GM19452 (cell line): ENCODE data around the gene NEIL3.

Experiments used
- ATAC-seq: cut with Tn5 transposase; IDR thresholded peaks from one replicate; pipeline ENCODE4 v1.9.1; 2021; ENCODE audit not compliant: unreplicated experiment

Gene NEIL3

GRCh38 chr4:177309522-177310371 lies at the start of gene NEIL3:
TSS of gene NEIL3 (plus strand) at chr4:177309874. CDS start at chr4:177309954, 80 bp downstream.
- peak; percentile 87 for ATAC-seq

- no peak for ATAC-seq
Observed at GRCh38 chr4:177263818-177264217, 45.9 kb upstream of the NEIL3 start.

- ATAC-seq = no peak
Observed at GRCh38 chr4:177264788-177265422, 44.8 kb upstream of the NEIL3 start.

- no peak for ATAC-seq
Observed at GRCh38 chr4:177265729-177266128, 43.9 kb upstream of the NEIL3 start.

GRCh38 chr4:177266506-177266905 lies 43.2 kb upstream of the NEIL3 start:
- ATAC-seq = no peak

- no peak for ATAC-seq
Observed at GRCh38 chr4:177267911-177268310, 41.8 kb upstream of the NEIL3 start.

- ATAC-seq = no peak
Observed at GRCh38 chr4:177271091-177271490, 38.6 kb upstream of the NEIL3 start.

- no peak for ATAC-seq
Observed at GRCh38 chr4:177271915-177272766, 37.5 kb upstream of the NEIL3 start.

- no peak for ATAC-seq
Observed at GRCh38 chr4:177275999-177276398, 33.7 kb upstream of the NEIL3 start.

- no peak for ATAC-seq
Observed at GRCh38 chr4:177281351-177281909, 28.2 kb upstream of the NEIL3 start.

- no peak for ATAC-seq
Observed at GRCh38 chr4:177282284-177282835, 27.3 kb upstream of the NEIL3 start.

- ATAC-seq = no peak
Observed at GRCh38 chr4:177283167-177283566, 26.5 kb upstream of the NEIL3 start.

GRCh38 chr4:177285953-177286352 lies 23.7 kb upstream of the NEIL3 start:
- no peak for ATAC-seq

GRCh38 chr4:177287255-177287654 lies 22.4 kb upstream of the NEIL3 start:
- ATAC-seq = no peak

GRCh38 chr4:177288335-177288734 lies 21.3 kb upstream of the NEIL3 start:
- no peak for ATAC-seq

GRCh38 chr4:177290780-177291179 lies 18.9 kb upstream of the NEIL3 start:
- ATAC-seq = no peak

- ATAC-seq = no peak
Observed at GRCh38 chr4:177292171-177292570, 17.5 kb upstream of the NEIL3 start.

GRCh38 chr4:177293208-177294033 lies 16.3 kb upstream of the NEIL3 start:
- ATAC-seq = no peak

GRCh38 chr4:177297785-177298391 lies 11.8 kb upstream of the NEIL3 start:
- no peak for ATAC-seq
